GM12864 (cell line): ENCODE data around the gene PKD2L1.

Experiments used
- DNase-seq: peaks from one replicate; pipeline ENCODE4 v3.0.0-alpha.2; 2011; ENCODE audit warnings: low read depth
- H3K4me3 ChIP-seq: 2 replicates; pipeline ENCODE4 v1.5.1; 2011; ENCODE audit warnings: mild to moderate bottlenecking, low read depth, low read length, control low read depth
- CTCF ChIP-seq: IDR thresholded peaks from 2 replicates; pipeline ENCODE4 v1.5.1; 2011; ENCODE audit warnings: low read depth, mild to moderate bottlenecking, moderate library complexity, low read length, control low read depth, inconsistent platforms; ENCODE audit errors: missing control alignments

PKD2L1 gene

DNA sequence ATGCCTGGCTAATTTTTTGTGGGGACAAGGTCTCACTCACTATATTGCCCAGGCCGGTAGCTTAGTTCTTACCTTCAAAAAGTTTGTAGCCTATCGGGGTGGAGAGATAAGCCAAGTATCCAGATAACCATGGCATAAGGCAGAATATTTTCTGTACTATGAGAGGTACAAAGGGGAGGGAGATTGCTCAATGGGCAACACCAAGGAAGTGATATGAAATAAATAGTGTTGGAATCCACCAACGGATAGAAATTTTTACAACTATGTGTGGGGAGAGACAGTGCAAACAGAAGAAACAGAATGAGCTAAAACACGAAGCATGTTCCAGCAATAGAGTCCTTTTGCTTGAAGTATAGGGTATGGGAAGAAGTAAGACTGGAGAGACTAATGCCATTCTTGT, 25.1 kb upstream of the PKD2L1 start:
- no peak overlapping the region for H3K4me3 ChIP-seq
- no peak for TF ChIP-seq CTCF
- no peak for DNase-seq

DNA sequence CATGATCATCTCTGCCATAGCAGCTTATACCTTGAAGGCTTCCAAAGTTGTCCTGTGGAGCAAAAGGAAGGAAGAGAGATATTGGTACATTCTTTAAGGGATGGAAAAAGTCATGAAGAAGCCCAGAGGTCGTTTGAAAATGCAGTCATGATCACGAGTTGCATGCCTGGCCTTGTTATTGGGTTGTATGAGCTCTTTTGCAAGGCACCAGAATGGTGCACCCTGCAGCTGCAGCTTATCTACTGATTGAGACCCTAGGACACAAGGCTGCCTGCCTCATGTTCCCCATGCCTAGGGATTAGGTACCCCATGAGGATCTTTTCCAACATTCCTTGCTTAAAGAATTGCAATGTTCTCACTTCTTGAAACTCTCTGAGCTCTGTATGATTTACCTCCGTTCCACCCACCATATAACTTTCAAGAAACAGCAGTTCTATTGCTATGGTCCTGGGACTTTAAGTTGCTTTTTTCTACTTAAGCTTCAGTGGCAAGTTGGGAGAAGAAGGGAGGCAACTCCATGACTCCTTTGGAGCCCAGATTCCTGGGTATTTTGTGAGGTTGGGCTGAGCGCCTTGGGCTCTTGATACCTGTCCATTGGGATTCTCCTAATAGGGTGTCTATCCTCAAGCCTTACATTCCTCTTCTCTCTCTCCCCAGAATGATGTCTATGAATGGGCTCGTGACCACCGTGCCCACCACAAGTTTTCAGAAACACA, 23.9 kb upstream of the PKD2L1 start:
- DNase-seq: no peak
- no peak overlapping the region for H3K4me3 ChIP-seq
- TF ChIP-seq CTCF: no peak

DNA sequence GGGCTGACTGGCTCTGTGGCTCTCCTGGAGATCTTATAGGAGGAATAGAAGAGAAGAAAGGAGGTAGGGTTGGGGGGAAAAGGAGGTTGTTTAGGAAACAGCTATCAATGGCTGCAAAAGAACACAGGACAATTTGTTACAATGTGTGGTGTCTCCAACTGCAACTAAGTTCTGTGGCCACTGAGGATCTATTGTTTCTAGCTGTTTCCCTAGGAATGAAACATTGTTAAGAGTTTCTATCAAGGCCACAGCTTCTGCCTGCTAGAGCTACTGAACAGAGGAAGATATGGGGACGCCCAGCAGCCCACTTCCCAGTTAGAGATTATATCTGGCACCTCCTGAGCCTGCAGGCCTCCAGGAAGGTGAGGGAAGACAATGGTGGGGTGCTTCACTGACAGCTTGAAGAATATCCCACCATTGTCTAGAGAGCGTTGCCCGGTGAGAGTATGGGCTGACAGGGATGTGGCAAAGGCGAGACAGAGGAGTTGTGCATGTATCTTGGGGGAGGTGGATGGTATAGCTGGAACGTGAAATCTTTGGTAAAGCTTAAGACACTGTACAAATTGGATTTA, 21.0 kb upstream of the PKD2L1 start:
- no peak for DNase-seq
- peak overlapping the region; percentile 3; the same call in 1 of the 2 replicates for H3K4me3 ChIP-seq
- TF ChIP-seq CTCF: no peak

GRCh38 chr10:100349672-100350071, 19.6 kb upstream of the PKD2L1 start:
- no peak for TF ChIP-seq CTCF
- peak overlapping the region; percentile 94 for H3K4me3 ChIP-seq
- DNase-seq: no peak

- H3K4me3 ChIP-seq: peak overlapping the region; percentile 94
- no peak for TF ChIP-seq CTCF
- no peak for DNase-seq
Measured at GRCh38 chr10:100349087-100349486, 19.1 kb upstream of the PKD2L1 start.

- no peak for TF ChIP-seq CTCF
- DNase-seq: no peak
- H3K4me3 ChIP-seq: peak overlapping the region; percentile 94
Measured at GRCh38 chr10:100348389-100348927, 18.4 kb upstream of the PKD2L1 start.
